Measurements from ENCODE around the gene ABCF1.
"Not testable (repeated sequence)": the region's sequence is repeated elsewhere in the genome, so short reads cannot be mapped to it uniquely, and the experiment has no call there.

The ABCF1 gene

DNA sequence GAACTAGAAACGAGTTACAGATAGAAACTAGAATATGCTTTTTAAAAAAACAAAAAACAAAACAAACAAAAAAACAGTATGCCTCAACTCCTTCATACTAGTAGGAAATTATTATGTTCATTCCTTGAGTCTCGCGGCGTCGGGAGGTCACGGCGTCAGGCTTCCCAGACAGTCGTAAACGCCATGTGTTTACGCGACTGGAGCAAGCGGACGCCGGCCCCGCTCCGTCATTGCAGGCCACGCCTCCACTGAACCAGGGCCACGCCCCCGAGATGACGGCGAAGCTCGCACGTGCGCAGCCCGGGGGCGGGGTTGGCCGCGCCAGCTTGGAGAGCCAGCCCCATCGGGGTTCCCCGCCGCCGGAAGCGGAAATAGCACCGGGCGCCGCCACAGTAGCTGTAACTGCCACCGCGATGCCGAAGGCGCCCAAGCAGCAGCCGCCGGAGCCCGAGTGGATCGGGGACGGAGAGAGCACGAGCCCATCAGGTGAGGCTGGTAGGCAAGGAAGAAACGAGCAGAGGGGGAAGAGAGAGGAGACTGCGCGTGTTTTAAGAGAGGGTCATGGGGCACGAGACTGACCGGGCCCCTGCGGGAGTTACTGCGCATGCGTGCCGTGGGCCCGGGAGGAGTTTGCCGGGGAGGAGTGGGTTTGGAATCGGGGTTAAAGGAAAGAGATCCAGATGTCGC, at the start of gene ABCF1:
TSS of gene ABCF1 (plus strand) at position 368 of the 687 bp plus-strand sequence. CDS start at position 414, 46 bp downstream.
- peak; percentile 99 for DNase-seq (ENCODE audit: low read depth, low spot score)

DNA sequence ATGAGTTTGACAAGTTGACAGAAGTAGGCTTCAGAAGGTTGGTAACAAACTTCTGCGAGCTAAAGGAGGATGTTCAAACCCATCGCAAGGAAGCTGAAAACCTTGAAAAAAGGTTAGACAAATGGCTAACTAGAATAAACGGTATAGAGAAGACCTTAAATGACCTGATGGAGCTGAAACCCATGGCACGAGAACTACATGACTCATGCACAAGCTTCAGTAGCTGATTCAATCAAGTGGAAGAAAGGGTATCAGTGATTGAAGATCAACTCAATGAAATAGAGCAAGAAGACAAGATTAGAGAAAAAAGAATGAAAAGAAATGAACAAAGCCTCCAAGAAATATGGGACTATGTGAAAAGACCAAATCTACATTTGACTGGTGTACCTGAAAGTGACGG, 49.3 kb upstream of the ABCF1 start:
- DNase-seq (ENCODE audit: low read depth, low spot score) = not testable (repeated sequence)

- not testable (repeated sequence) for DNase-seq (ENCODE audit: low read depth, low spot score)
Observed at GRCh38 chr6:30526444-30526843, 44.8 kb upstream of the ABCF1 start.

DNA sequence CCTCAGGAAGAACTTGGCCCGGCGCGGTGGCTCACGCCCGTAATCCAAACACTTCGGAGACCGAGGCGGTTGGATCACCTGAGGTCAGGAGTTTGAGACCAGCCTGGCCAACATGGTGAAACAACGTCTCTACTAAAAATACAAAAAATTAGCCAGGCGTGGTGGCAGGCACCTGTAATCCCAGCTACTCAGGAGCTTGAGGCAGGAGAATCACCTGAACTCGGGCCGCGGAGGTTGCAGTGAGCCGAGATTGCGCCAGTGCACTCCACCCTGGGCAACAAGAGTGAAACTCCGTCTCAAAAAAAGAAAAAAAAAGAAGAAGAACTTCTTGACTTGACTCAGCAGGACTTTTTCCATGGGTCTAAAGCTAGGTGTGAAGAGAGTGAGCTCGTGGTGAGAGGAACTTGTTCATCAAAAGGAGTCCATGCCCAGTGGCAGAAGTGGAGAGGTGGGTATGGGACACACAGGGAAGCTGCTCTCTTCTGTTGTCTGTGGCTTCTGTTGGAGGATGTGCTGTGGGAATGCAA, 41.8 kb upstream of the ABCF1 start:
- not testable (repeated sequence) for DNase-seq (ENCODE audit: low read depth, low spot score)

DNA sequence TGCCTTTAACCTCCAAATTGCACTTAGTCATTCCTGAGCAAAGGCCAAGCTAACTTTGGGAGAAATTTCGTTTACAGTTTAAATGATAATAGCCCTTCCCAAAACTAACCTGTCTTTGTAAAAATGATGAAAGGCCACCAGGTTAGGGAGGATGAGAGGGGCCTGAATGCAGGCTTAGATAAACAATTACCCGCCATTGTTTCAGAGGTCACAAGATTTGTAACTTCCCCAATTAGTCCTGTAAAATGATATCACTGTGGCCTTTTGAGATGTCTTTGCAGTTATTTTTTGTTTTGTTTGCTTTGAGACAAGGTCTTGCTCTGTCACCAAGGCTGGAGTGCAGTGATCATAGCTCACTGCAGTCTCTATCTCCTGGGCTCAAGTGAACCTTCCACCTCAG, 41.2 kb upstream of the ABCF1 start:
- no peak for DNase-seq (ENCODE audit: low read depth, low spot score)

DNA sequence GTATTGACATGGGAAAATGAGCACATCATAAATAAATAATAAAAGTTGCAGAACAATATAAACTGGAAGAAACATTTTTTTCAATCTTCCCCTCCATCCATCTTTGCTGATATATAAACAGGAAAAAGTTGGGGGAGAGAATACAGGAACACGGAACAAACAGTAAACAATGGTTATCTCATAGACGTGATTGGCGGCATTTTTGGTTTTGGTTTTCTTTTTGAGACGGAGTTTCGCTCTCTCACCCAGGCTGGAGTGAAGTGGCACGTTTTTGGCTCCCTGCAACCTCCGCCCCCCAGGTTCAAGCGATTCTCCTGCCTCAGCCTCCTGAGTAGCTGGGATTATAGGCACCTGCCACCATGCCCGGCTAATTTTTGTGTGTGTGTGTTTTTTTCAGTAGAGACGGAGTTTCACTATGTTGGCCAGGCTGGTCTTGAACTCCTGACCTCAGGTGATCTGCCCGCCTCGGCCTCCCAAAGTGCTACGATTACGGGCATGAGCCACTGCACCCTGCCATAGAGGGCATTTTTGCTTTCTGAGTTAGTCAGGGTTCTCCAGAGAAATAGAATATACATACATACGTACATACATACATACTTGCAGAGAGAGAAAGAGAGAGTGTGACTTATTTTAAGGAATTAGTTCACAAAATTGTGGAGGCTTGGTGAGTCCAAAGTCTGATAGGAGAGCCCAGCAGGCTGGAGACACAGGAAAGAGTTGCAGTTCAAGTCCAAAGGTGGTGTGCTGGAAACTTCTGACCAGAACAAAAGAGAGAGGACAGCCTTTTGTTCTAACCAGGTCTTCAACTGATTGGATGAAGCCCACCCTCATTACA, 37.6 kb upstream of the ABCF1 start:
- DNase-seq (ENCODE audit: low read depth, low spot score) = no peak

DNA sequence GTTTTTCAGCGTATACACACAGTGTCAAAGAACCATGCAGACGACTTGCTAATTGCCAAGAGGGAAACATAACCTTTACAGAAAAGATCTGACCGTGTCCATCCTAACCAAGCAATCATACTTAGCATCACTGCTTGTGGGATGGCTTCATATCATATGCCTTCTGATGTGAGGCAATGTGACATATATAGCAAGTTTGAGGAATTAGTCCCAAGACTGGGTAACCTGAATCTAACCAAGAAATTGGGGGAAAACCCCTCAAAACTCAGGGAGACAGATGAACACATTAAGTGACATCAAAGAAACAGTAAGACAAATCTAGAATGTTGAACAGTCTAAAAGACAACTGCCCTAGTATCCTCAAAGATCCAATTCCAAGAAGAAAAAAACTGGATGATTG, 33.3 kb upstream of the ABCF1 start:
- no peak for DNase-seq (ENCODE audit: low read depth, low spot score)

- DNase-seq (ENCODE audit: low read depth, low spot score) = peak; percentile 59
Observed at GRCh38 chr6:30541515-30542403, 29.5 kb upstream of the ABCF1 start.

DNA sequence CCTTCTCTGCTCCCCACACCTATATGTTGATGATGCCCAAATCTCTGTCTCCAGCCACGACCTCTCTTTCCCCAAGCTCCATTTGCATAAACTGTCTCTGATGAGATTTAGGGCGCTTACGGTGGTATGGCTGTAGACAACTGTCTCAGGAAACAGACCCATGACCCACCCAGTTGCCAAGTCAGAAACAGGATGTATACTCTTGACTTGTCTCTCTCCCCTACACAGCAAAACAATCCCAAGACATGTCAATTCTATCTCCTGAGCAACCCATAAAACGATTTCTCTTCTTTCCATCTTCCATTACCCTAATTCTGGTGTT, 28.9 kb upstream of the ABCF1 start:
- no peak for DNase-seq (ENCODE audit: low read depth, low spot score)

GRCh38 chr6:30542915-30543314, 28.3 kb upstream of the ABCF1 start:
- DNase-seq (ENCODE audit: low read depth, low spot score) = no peak

GRCh38 chr6:30543821-30544220, 27.4 kb upstream of the ABCF1 start:
- DNase-seq (ENCODE audit: low read depth, low spot score) = no peak

DNA sequence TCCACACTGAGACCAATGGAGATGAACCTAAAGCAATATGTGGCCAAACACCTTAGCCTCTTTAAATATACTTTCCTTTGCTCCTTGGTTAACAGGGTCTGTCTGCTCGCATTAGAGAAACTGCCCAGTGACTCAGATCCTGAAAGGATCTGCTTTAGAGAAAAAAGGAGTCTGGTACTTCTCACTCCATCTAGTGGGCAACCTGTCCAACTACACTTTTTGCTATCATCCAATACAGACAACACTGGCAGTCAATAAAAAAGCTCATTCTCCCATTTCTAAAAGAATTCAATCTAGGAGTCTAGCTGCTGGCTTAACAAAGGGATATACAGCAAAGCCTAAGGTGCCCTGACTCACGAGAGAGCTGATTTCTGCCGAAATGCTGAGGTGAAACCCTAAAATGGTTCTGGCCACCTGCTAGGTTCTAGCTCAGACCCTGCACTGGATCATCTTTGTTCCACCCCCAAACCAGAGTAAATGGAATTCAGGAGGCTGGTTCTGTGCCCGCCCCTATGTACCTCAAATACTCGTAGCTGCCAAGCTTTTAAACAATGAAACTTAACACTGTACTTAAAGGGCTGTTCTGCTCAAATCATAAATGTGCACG, 26.5 kb upstream of the ABCF1 start:
- no peak for DNase-seq (ENCODE audit: low read depth, low spot score)

DNA sequence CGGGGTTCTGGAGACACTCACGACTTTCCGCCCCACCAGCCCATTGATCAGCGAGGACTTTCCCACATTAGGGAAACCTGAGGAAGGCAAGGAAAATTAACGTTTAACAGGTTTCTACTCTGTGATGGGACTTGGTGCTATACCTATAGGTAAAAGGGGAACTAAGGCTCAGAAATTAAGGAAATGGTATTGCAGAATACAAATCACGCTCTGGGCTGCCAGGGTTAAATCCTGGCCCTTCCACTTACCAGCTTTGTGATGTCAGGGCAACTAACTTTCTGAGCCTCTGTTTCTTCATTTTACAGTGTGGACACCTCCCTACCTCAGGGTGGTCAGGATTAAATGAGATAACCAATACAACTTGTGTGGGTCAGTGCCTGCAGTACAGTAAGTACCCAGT, 23.8 kb upstream of the ABCF1 start:
- DNase-seq (ENCODE audit: low read depth, low spot score) = no peak

GRCh38 chr6:30548375-30548774, 22.9 kb upstream of the ABCF1 start:
- no peak for DNase-seq (ENCODE audit: low read depth, low spot score)

GRCh38 chr6:30554404-30554803, 16.8 kb upstream of the ABCF1 start:
- no peak for DNase-seq (ENCODE audit: low read depth, low spot score)

DNA sequence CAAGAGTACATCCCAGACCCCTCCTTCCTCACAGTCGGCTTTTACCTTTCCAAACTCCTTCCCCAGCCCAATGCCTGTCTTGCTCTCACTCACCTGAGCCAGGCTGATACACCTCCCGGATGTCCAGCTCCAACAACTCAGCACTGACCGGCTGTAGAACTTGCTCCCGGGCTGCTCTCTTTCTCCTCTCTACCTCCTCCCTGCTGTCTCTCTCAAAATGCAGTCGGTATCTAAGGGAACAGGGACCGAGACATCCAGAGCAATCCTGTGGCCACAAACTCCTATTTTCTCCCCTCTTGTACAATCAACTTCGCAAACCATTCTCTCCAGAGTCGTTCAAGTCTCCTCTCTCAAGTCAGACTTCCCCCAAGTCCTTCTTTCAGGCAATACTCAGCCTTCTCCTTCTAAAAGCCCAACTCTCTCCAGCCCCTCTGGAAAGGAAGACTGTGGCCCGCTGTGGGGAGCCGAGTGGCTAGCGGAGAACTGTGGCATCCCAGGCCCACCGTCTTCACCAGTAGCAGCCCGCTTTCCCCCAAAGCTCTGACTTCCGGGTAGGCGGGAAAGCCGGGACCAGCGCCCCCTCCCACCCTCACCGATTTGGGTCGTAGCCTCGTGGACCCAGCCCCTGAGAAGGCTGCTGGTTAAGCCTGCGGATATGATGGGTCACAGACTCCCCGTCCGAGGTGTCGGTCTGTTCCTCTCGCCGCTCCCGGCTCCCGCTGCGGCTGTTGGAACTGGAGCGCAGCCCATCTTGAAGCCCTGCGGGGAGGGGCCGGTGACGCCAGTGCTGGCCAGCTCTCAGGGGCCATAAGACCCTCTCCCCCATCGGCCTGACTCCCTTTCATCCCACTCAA, 16.1 kb upstream of the ABCF1 start:
- no peak for DNase-seq (ENCODE audit: low read depth, low spot score)

GRCh38 chr6:30555816-30556065, 15.5 kb upstream of the ABCF1 start:
- DNase-seq (ENCODE audit: low read depth, low spot score) = no peak

DNA sequence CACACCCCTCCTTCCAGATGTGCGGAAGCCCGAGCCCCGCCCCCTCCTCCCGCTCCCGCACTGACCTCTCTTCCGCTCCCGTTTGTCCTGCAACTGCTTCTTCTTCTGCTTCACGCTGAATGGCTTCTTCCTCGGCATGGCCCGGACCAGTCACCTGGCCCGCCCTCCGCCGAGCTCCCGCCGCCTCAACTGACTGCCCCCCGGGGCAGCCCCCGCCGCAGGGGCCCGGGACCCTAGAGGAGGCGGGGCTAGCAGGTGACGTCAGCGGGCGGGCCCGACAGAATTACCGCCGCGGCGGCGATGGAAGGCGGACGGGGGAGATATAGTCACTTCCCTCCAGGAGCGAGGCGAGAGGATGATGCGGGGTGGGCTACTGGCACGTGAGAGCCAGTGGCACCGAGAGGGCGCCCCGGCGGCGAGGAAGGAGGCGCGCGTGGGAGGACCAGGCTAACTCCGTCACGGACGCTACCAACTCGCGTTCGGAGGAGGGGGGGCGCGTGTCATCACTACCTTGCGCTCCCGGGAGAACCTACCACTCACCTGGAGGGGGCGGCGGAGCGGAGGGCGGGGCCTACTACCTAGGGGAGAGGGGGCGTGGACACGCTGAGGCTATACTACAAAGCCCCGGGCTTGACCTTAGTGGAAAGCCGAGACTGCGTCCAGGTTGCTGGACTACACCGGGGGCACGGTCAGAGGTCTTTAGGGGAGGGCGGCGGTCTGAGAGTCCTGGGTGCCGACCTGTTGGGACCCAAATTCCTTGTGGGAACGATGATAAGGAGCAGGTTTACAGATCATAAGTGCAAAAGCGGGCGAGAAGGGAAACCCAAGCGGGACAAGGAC, 15.0 kb upstream of the ABCF1 start, which contains the start of gene GNL1:
TSS of gene GNL1 (minus strand) at position 424 of the 840 bp plus-strand sequence. CDS start at position 138, 286 bp downstream.
- DNase-seq (ENCODE audit: low read depth, low spot score) = peak; percentile 98

- peak; percentile 77 for DNase-seq (ENCODE audit: low read depth, low spot score)
Observed at GRCh38 chr6:30556906-30557682, 14.1 kb upstream of the ABCF1 start, which contains the start of gene PRR3. Gene PRR3 (plus strand): TSS chr6:30557295. CDS start chr6:30557345, 50 bp downstream.
